SK-N-SH (cell line): ENCODE data around the gene TIGD3.

ENCODE experiments used
- CTCF ChIP-seq: fragments of 200-600 bp; sonication (generic); IDR thresholded peaks from 2 replicates; pipeline ENCODE4 v1.6.1; 2017; ENCODE audit warnings: antibody characterized with exemption, mild to moderate bottlenecking, moderate library complexity
- EP300 ChIP-seq, 2 experiments: IDR thresholded peaks; 2 replicates each; pipeline versions ENCODE4 v1.4.0 to v1.6.1; 2012; ENCODE audit warnings: borderline replicate concordance in 1 of 2, low read depth in 1 of 2, low read length in 1 of 2
- EZH2phosphoT487 ChIP-seq: fragments of 200-600 bp; sonication (generic); IDR thresholded peaks from 2 replicates; pipeline ENCODE4 v1.6.1; 2017; ENCODE audit warnings: low read depth, mixed run types, mild to moderate bottlenecking, antibody characterized with exemption, moderate library complexity, borderline replicate concordance
- FOXM1 ChIP-seq: IDR thresholded peaks from 2 replicates; pipeline ENCODE4 v1.4.0; 2012; ENCODE audit warnings: low read depth, mild to moderate bottlenecking
- GABPA ChIP-seq: IDR thresholded peaks from 2 replicates; pipeline ENCODE4 v1.4.0; 2012; ENCODE audit warnings: low read depth, mild to moderate bottlenecking
- JUND ChIP-seq: IDR thresholded peaks from 2 replicates; pipeline ENCODE4 v1.4.0; 2012
- NFIC ChIP-seq: IDR thresholded peaks from 2 replicates; pipeline ENCODE4 v1.4.0; 2012; ENCODE audit warnings: borderline replicate concordance
- POLR2AphosphoS5 ChIP-seq: IDR thresholded peaks from 2 replicates; pipeline ENCODE4 v1.6.1; 2012; ENCODE audit warnings: low read depth, low read length
- RAD21 ChIP-seq: IDR thresholded peaks from 2 replicates; pipeline ENCODE4 v1.6.1; 2012; ENCODE audit warnings: mild to moderate bottlenecking, low read length
- TAF1 ChIP-seq: IDR thresholded peaks from 2 replicates; pipeline ENCODE4 v1.6.1; 2012; ENCODE audit warnings: low read depth, mild to moderate bottlenecking, low read length, moderate library complexity, borderline replicate concordance
- TEAD4 ChIP-seq: IDR thresholded peaks from 2 replicates; pipeline ENCODE4 v1.4.0; 2012; ENCODE audit warnings: mild to moderate bottlenecking, borderline replicate concordance; ENCODE audit not compliant: insufficient read depth
- TF ChIP-seq, protein P1 (sequence below): IDR thresholded peaks from 2 replicates; pipeline ENCODE4 v1.4.0; 2012; ENCODE audit warnings: low read depth, borderline replicate concordance

- TF ChIP-seq GABPA (no peak), JUND (no peak), CTCF (no peak), NFIC (no peak), FOXM1 (no peak), RAD21 (no peak), POLR2AphosphoS5 (no peak), EZH2phosphoT487 (no peak), TEAD4 (no peak), EP300 (IDR thresholded peaks at IDR 0.05; ENCODE audit: borderline replicate concordance in 1 of 2, low read depth in 1 of 2, low read length in 1 of 2) (no peak), TAF1 (no peak)
- TF ChIP-seq, protein P1, sequence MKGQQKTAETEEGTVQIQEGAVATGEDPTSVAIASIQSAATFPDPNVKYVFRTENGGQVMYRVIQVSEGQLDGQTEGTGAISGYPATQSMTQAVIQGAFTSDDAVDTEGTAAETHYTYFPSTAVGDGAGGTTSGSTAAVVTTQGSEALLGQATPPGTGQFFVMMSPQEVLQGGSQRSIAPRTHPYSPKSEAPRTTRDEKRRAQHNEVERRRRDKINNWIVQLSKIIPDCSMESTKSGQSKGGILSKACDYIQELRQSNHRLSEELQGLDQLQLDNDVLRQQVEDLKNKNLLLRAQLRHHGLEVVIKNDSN, result no peak
These were observed 34.0 kb upstream of the TIGD3 start for GRCh38 chr11:65320386-65321075.
